ENCODE measurements around the gene ZNF831. TPM values are rescaled to one million over a fixed set of nuclear protein-coding genes. Genes with fewer than 3 reads are reported as not detected.

Gene ZNF831
- total RNA-seq, 1 experiment from 2014 or later: 0.15 TPM

GRCh38 chr20:59127839-59128238, 35.8 kb upstream of the ZNF831 start:
- Histone ChIP-seq H3K4me2 (ENCODE audit: low read length) (no peak overlapping the region), H3K9ac (ENCODE audit: low read length) (no peak overlapping the region), H3K9me3 (ENCODE audit: control insufficient read depth in 1 of 2, insufficient read depth in 1 of 2, low read depth in 1 of 2, low read length in 2 of 2) (no peaks in the 10 kb centered on the region), H4K20me1 (ENCODE audit: insufficient read depth) (no peaks in the 10 kb centered on the region), H3K27ac (ENCODE audit: low read depth, low read length) (no peak overlapping the region), H3K36me3 (ENCODE audit: control insufficient read depth in 1 of 2, insufficient read depth in 2 of 2, low read length in 2 of 2) (no peaks in the 10 kb centered on the region), H2AFZ (ENCODE audit: low read depth, low read length, poor library complexity, severe bottlenecking) (no peak overlapping the region), H3K9me2 (ENCODE audit: insufficient read depth) (no peaks in the 10 kb centered on the region), H3K4me1 (ENCODE audit: control insufficient read depth in 1 of 2, insufficient read depth in 2 of 2, low read length in 2 of 2) (no peaks in the 10 kb centered on the region), H3K4me3 (replicated peaks in 1 of 2; ENCODE audit: low read depth in 1 of 2, low read length in 2 of 2) (no peak overlapping the region), H3K27me3 (ENCODE audit: insufficient read depth, low read length) (peaks cover 5% of the 10 kb centered on the region; the same call in 1 of the 2 replicates), H3K79me2 (ENCODE audit: insufficient read depth, low read length) (no peaks in the 10 kb centered on the region)
- intact Hi-C loops (cut with micrococcal nuclease): no loop called here
- TF ChIP-seq RAD21 (IDR thresholded peaks at IDR 0.05; ENCODE audit: low read depth) (no peak), ELF1 (IDR thresholded peaks at IDR 0.05; ENCODE audit: borderline replicate concordance, low read depth) (no peak)
- CTCF ChIA-PET: no interaction called here
- DNase-seq (ENCODE audit: low read depth, low spot score) (no peak), ATAC-seq (no peak)
- POLR2A ChIA-PET: no interaction called here
- RAD21 ChIA-PET (ENCODE audit: low non-redundant PET in 1 of 2, low total read pairs in 2 of 2, uncharacterized antibody in 2 of 2, unreplicated experiment in 2 of 2): no interaction called here
- BruUV-seq (replicated peaks): no TSS peak

DNA sequence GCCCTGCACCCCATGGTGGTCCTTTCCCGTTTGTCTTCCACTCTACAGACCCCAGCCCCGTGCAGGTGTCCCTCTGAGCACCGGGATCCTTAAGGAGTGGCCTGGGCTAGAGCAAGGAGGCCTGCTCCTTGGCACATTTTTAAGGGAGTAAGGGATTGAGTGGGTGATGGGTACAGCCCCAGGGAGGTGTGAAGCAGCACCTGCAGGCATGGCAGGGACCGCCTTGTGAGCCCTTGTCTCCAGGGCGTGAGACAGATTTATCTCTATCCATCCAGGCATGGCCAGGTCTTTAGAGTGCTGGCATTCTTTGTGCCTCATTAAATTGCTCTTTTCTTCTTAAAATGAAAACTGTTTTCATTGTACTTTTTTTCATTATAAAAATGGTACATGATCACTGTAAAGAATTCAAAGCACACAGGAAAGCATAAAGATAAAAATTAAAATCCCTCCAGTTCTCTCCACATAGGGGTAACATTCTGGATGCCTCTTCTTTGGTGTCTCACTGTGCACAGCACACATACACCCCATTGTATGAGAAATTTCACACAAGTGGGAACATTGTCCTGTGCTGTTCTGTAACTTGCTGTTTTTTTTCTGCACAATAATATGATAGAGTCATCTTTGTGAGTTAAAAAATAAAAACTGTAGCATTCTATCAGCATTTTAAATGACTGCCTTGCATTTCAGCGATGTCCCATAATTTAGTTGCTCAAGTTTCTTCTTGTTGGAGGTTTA, 31.9 kb upstream of the ZNF831 start:
- Histone ChIP-seq H3K36me3 (ENCODE audit: control insufficient read depth in 1 of 2, insufficient read depth in 2 of 2, low read length in 2 of 2) (no peaks in the 10 kb centered on the region), H3K9me3 (ENCODE audit: control insufficient read depth in 1 of 2, insufficient read depth in 1 of 2, low read depth in 1 of 2, low read length in 2 of 2) (no peaks in the 10 kb centered on the region), H3K4me2 (ENCODE audit: low read length) (no peak overlapping the region), H3K4me1 (ENCODE audit: control insufficient read depth in 1 of 2, insufficient read depth in 2 of 2, low read length in 2 of 2) (no peaks in the 10 kb centered on the region), H2AFZ (ENCODE audit: low read depth, low read length, poor library complexity, severe bottlenecking) (no peak overlapping the region), H3K9ac (ENCODE audit: low read length) (no peak overlapping the region), H3K9me2 (ENCODE audit: insufficient read depth) (no peaks in the 10 kb centered on the region), H3K79me2 (ENCODE audit: insufficient read depth, low read length) (no peaks in the 10 kb centered on the region), H3K27me3 (ENCODE audit: insufficient read depth, low read length) (no peaks in the 10 kb centered on the region), H3K4me3 (replicated peaks in 1 of 2; ENCODE audit: low read depth in 1 of 2, low read length in 2 of 2) (no peak overlapping the region), H4K20me1 (ENCODE audit: insufficient read depth) (no peaks in the 10 kb centered on the region), H3K27ac (ENCODE audit: low read depth, low read length) (no peak overlapping the region)
- RAD21 ChIA-PET (ENCODE audit: low non-redundant PET in 1 of 2, low total read pairs in 2 of 2, uncharacterized antibody in 2 of 2, unreplicated experiment in 2 of 2): no interaction called here
- intact Hi-C loops (cut with micrococcal nuclease): no loop called here
- TF ChIP-seq EZH2phosphoT487 (IDR thresholded peaks at IDR 0.05; ENCODE audit: borderline replicate concordance) (no peak), YY1 (IDR thresholded peaks at IDR 0.05; ENCODE audit: extremely low read depth, insufficient replicate concordance, low read depth, low read length) (no peak), ZNF274 (IDR thresholded peaks at IDR 0.05; ENCODE audit: low read depth, low read length) (no peak), ZFX (IDR thresholded peaks at IDR 0.05) (no peak), CTCF (IDR thresholded peaks at IDR 0.05 in 2 of 3, conservative IDR thresholded peaks at IDR 0.05 in 1 of 3; ENCODE audit: borderline replicate concordance in 1 of 3, insufficient read depth in 1 of 3, low read depth in 2 of 3, low read length in 2 of 3) (no peak), SIN3A (IDR thresholded peaks at IDR 0.05; ENCODE audit: low read depth) (no peak), POLR2A (IDR thresholded peaks at IDR 0.05; ENCODE audit: borderline replicate concordance, extremely low read depth, insufficient read depth, insufficient read length) (no peak), EGR1 (IDR thresholded peaks at IDR 0.05; ENCODE audit: low read depth) (no peak), FOSL1 (IDR thresholded peaks at IDR 0.05; ENCODE audit: low read depth) (no peak)
- TF ChIP-seq, protein P1, sequence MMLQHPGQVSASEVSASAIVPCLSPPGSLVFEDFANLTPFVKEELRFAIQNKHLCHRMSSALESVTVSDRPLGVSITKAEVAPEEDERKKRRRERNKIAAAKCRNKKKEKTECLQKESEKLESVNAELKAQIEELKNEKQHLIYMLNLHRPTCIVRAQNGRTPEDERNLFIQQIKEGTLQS (IDR thresholded peaks at IDR 0.05): no peak
- CTCF ChIA-PET: no interaction called here
- DNase-seq (ENCODE audit: low read depth, low spot score) (no peak), ATAC-seq (no peak)
- POLR2A ChIA-PET: no interaction called here
- BruUV-seq (replicated peaks): no TSS peak
